HepG2 (cell line): ENCODE results near the gene SETD7. TPM values are rescaled to one million over a fixed set of nuclear protein-coding genes. Genes with fewer than 3 reads are reported as not detected.

Experiments used
- CBFB ChIP-seq: sonication (generic); formaldehyde crosslinking; IDR thresholded peaks from 2 replicates; pipeline ENCODE4 v1.4.0; 2020; ENCODE audit warnings: missing genetic modification reagents
- DMAP1 ChIP-seq: IDR thresholded peaks from 2 replicates; pipeline ENCODE4 v1.6.1; 2016
- DNMT1 ChIP-seq: sonication (generic); formaldehyde crosslinking; IDR thresholded peaks from 2 replicates; pipeline ENCODE4 v1.5.1; 2020; ENCODE audit warnings: mild to moderate bottlenecking, missing genetic modification reagents
- HCFC1 ChIP-seq: fragments of 150-350 bp; IDR thresholded peaks from 2 replicates; pipeline ENCODE4 v1.6.1; 2014; ENCODE audit warnings: low read depth, low read length
- HNRNPUL1 ChIP-seq: fragments of 200-400 bp; formaldehyde crosslinking; IDR thresholded peaks from 2 replicates; pipeline ENCODE4 v1.6.1; 2017; ENCODE audit warnings: low read depth, mild to moderate bottlenecking, low read length, moderate library complexity
- IRF9 ChIP-seq: sonication (generic); formaldehyde crosslinking; IDR thresholded peaks from 2 replicates; pipeline ENCODE4 v1.8.0; 2022; ENCODE audit warnings: missing genetic modification reagents, mild to moderate bottlenecking, borderline replicate concordance
- LRRFIP1 ChIP-seq: sonication (generic); formaldehyde crosslinking; conservative IDR thresholded peaks from 2 replicates; pipeline ENCODE4 v1.4.0; 2020; ENCODE audit warnings: missing genetic modification reagents
- PRDM15 ChIP-seq: sonication (generic); formaldehyde crosslinking; IDR thresholded peaks from 2 replicates; pipeline ENCODE4 v1.4.0; 2020; ENCODE audit warnings: missing genetic modification reagents
- RELA ChIP-seq: sonication (generic); formaldehyde crosslinking; IDR thresholded peaks from 2 replicates; pipeline ENCODE4 v1.4.0; 2020; ENCODE audit warnings: missing genetic modification reagents
- RFXANK ChIP-seq: IDR thresholded peaks from 2 replicates; pipeline ENCODE4 v1.6.1; 2016
- RFXAP ChIP-seq: sonication (generic); formaldehyde crosslinking; IDR thresholded peaks from 2 replicates; pipeline ENCODE4 v1.4.0; 2020; ENCODE audit warnings: missing genetic modification reagents, borderline replicate concordance
- SNAI1 ChIP-seq: sonication (generic); formaldehyde crosslinking; IDR thresholded peaks from 2 replicates; pipeline ENCODE4 v1.5.0; 2020; ENCODE audit warnings: mild to moderate bottlenecking, missing genetic modification reagents, borderline replicate concordance
- SP2 ChIP-seq: sonication (generic); formaldehyde crosslinking; IDR thresholded peaks from 2 replicates; pipeline ENCODE4 v1.5.1; 2020; ENCODE audit warnings: mild to moderate bottlenecking, missing genetic modification reagents
- TRAFD1 ChIP-seq: sonication (generic); formaldehyde crosslinking; IDR thresholded peaks from 2 replicates; pipeline ENCODE4 v1.5.1; 2020; ENCODE audit warnings: missing genetic modification reagents, mild to moderate bottlenecking, borderline replicate concordance
- ZFP41 ChIP-seq: sonication (generic); formaldehyde crosslinking; IDR thresholded peaks from 2 replicates; pipeline ENCODE4 v1.4.0; 2020; ENCODE audit warnings: mild to moderate bottlenecking, missing genetic modification reagents, borderline replicate concordance
- ZNF251 ChIP-seq: sonication (generic); formaldehyde crosslinking; IDR thresholded peaks from 2 replicates; pipeline ENCODE4 v1.9.0; 2021; ENCODE audit warnings: mild to moderate bottlenecking, missing genetic modification reagents
- ZNF282 ChIP-seq: fragments of 450-650 bp; IDR thresholded peaks from 2 replicates; pipeline ENCODE4 v1.6.1; 2018; ENCODE audit not compliant: partially characterized antibody
- ZNF296 ChIP-seq: sonication (generic); formaldehyde crosslinking; conservative IDR thresholded peaks from 2 replicates; pipeline ENCODE4 v1.5.0; 2020; ENCODE audit warnings: mild to moderate bottlenecking, missing genetic modification reagents
- ZNF335 ChIP-seq: sonication (generic); formaldehyde crosslinking; IDR thresholded peaks from 2 replicates; pipeline ENCODE4 v1.4.0; 2020; ENCODE audit warnings: missing genetic modification reagents
- ZNF362 ChIP-seq: sonication (generic); formaldehyde crosslinking; IDR thresholded peaks from 2 replicates; pipeline ENCODE4 v1.4.0; 2020; ENCODE audit warnings: missing genetic modification reagents, mild to moderate bottlenecking, borderline replicate concordance
- ZNF44 ChIP-seq: sonication (generic); formaldehyde crosslinking; IDR thresholded peaks from 2 replicates; pipeline ENCODE4 v1.5.1; 2020; ENCODE audit warnings: mild to moderate bottlenecking, missing genetic modification reagents
- ZNF576 ChIP-seq: sonication (generic); formaldehyde crosslinking; IDR thresholded peaks from 2 replicates; pipeline ENCODE4 v1.4.0; 2020; ENCODE audit warnings: mild to moderate bottlenecking, missing genetic modification reagents
- ZNF720 ChIP-seq: sonication (generic); formaldehyde crosslinking; IDR thresholded peaks from 2 replicates; pipeline ENCODE4 v1.4.0; 2020; ENCODE audit warnings: missing genetic modification reagents
- polyA plus RNA-seq, 8 experiments: library from polyadenylated mRNA; depleted of rRNA in 3 of 8; stranded (reverse) in 7 of 8; unstranded in 1 of 8; fragments of >200 nt; fragmentation: Illumina TruSeq in 4 of 8; extraction: Trizol in 4 of 8; gene quantifications; 2 replicates each; pipeline versions ENCODE4 v1.2.1 to v1.2.3, GENCODE V29; 2011 to 2016; ENCODE audit warnings: low read depth in 4 of 8, missing spikeins in 1 of 8, mixed read lengths in 1 of 8; ENCODE audit not compliant: insufficient read depth in 1 of 8
- total RNA-seq, 5 experiments: library from RNA; depleted of rRNA; stranded (reverse); fragments of >200 nt; fragmentation: Illumina TruSeq; extraction: Trizol; gene quantifications; 2 replicates each; pipeline ENCODE4 v1.2.3, GENCODE V29; 2016; ENCODE audit warnings: low read depth in 1 of 5

Gene SETD7
- total and polyA plus RNA-seq, 2 of the 13 experiments (the other 11 are each of a cell fraction or from before 2014, with no cell fraction given) = 0.08 to 0.22 TPM

GRCh38 chr4:139453041-139453370 is 103.0 kb downstream of the SETD7 start (continued):
- TF ChIP-seq PRDM15 (CRISPR knock-in tag) (no peak), SP2 (CRISPR knock-in tag) (no peak), ZNF335 (CRISPR knock-in tag) (no peak), RFXANK (CRISPR knock-in tag) (no peak), TRAFD1 (no peak), ZNF296 (CRISPR knock-in tag) (no peak), IRF9 (CRISPR knock-in tag) (no peak), ZNF44 (no peak), ZNF251 (CRISPR knock-in tag) (no peak), DNMT1 (CRISPR knock-in tag) (no peak), RELA (CRISPR knock-in tag) (no peak), ZNF576 (CRISPR knock-in tag) (no peak), ZFP41 (no peak), ZNF282 (no peak), DMAP1 (CRISPR knock-in tag) (no peak), ZNF720 (CRISPR knock-in tag) (no peak), RFXAP (CRISPR knock-in tag) (no peak), HCFC1 (no peak), LRRFIP1 (no peak), HNRNPUL1 (no peak), ZNF362 (CRISPR knock-in tag) (no peak), SNAI1 (no peak), CBFB (CRISPR knock-in tag) (no peak)
